Activated T-helper 9 cell treated with anti-CD3 and anti-CD28 coated beads, Interleukin-2, amount 50 U/mL, for 16 hours (primary cell): ENCODE results near the gene FUT9.

ENCODE experiments used
- DNase-seq: peaks from one replicate; pipeline ENCODE4 v3.0.0-alpha.2; 2020; ENCODE audit warnings: low read depth

Gene FUT9

DNA sequence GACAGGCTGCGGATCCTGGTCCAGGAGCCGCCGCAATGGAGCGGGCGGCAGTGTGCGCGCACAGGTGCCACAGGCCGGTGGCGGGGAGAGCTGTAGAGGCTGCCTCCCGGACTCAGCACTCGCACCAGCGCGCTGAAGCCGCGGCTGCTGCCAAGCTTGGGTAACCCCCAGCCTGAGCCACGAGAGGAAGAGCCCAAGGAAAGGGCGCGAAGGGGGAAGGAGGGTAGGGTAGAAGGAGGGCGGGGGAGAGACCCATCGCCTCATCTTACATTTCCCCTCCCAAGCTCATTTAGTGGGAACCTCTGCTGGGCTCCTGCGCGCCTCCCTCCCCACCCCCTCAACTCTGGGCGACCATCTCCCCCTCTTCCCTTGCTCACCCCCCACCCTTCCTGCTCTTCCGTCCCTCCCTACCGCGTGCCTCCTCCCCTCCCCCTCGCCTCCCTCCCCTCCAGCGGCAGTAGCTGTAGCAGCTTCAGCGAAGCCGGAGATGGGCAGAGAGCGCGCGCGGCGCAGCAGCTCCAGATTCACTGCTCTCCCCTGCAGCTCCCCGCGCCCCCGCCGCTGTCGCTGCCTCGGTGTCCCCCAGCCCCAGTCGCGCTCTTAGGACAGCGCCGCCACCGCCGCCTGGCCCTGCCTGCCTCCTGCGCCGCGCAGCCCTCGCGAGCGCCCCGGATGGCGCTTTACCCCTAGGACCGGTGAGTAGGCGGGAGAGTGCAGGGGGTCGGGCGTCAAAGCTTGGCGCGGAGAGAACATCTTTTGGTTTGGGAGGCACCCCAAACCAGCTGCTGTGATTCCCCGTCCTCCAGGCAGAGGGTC lies at the start of gene FUT9:
Gene FUT9, plus strand, starts transcription at position 457 of the 816 bp plus-strand sequence. CDS start 187,182 bp downstream, outside the sequence.
- no peak for DNase-seq

DNA sequence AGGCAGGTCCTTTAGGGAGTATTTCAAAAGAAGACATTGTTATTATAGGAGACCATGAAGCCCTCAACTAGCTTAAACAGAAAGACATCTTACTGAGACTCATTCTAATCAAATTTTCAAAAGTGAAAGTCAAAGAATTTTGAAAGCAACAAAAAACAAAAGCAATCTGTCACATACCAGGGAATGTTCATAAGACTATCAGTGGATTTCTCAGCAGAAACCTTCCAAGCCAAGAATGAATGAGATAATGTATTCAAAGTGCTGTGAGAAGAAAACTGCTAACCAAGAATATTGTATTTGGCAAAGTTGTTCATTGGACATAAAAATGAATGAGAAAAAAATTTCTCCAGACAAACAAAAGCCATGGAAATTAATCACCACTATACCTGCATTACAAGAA lies 48.2 kb upstream of the FUT9 start:
- DNase-seq = no peak

DNA sequence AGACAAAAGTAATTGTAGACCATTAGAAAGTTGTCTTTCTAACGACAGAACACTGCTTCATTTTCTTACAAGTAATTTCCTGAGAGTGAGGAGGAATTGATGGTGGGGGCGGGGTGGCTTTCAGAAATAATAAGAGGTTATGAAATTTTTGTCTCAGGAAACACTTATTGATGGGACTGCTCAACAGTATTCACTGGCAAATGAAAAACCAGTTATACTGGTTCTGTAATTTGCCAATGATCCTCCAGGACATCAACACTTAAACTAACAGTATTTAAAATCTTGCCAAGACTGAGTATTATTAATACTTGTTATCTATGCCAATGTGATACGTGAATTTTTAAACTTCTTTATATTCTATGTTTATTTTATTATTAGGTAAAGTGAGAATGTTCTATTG lies 41.8 kb upstream of the FUT9 start:
- no peak for DNase-seq

DNA sequence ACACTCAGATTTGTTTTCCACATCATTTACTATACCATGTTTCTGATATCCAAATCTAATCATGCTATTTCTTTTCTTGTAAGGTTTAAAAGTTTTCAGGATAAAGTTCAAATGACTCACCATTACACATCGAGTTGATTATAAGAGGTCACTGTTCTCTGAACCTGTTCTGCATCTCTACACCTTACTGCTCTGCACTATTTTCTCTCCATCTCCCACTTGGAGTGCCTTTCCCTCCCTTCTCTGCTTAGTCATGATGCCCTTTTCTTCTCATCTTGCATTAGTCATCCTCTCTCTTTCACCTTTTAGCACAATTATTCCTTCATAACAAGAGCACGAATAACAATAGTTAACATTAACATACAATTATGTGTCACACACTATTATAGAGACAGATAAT lies 37.5 kb upstream of the FUT9 start:
- DNase-seq = no peak

DNA sequence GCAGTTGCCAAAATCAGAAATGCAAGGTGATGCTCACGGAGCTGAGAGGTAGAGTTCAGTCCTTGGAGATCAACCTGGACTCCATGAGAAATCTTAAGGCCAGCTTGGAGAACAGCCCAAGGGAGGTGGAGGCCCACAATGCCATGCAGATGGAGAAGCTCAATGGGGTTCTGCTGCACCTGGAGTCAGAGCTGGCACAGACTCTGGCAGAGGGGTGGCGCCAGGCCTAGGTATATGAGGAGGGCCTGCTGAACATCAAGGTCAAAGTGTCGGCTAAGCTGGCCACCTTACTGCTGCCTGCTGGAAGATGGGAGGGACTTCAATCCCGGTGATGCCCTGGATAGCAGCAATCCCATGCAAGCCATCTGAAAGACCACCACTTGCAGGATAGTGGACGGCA lies 23.9 kb upstream of the FUT9 start:
- DNase-seq = no peak

DNA sequence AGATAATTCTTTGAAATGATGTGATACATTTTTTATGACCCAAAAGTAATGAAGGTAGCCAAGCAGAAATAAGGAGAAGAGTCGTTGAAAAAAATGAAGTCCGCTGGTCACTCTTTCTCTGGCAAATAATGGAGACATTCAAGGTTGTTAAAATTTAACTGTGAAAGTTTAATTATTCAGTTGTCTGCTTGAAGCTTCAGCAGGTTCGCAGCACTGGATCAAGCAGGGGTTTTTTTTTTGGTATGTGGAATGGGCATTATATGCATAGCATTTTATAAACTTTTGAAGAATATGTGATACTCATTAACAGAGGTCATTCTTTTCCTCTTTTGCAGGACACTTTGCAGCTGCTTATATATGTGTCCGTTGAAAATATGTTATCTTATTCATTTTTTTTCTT lies 21.6 kb upstream of the FUT9 start:
- DNase-seq = no peak

DNA sequence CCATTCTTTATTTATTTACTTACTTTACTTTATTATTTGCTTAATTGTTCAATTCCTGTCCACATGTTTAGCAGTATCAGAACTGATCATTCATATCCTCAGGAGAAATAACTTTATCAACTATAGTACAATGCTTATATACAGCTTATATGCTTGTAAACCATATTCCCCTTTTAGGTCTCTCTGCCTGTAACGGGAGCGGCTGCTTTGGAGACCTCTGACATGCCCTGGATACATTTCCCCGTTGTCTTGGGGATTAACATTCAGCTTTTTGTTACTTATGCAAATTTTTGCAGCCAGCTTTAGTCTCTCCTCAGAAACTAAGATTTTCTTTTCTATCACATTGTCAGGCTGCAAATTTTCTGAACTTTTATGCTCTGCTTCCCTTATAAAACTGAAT lies 17.6 kb upstream of the FUT9 start:
- no peak for DNase-seq

DNA sequence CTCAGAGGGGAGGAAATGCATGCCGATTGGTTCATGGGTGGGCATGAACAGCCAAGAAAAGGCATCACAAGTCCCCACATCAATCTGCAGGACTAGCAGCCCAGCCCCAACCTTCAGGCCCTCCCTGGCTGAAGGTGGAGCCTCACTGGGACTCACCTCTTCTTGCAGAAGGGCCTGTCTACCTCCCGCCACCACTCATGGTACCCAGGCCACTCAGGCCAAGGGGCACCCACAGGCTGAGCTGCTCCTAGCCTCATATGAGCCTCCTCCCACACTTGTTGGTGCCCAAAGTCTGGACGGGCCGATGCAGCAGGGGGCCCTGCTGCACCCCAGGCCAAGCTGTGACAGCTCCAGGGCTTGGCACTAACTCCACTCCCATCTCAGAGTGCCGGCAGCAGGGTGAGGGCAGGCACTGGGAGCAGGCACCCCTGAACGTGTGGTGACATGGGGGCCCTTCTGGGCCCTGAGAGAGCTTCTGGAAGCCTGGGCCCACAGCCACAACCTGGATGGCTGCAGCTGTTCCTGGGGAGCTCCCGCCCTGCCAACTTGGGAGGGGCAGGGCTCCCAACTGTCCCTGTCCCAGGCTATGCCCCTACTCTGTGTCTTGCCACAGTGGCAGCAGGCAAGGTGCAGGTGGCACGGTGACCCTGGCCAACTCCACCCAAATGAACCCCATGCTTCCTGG lies 13.7 kb upstream of the FUT9 start:
- DNase-seq = no peak

DNA sequence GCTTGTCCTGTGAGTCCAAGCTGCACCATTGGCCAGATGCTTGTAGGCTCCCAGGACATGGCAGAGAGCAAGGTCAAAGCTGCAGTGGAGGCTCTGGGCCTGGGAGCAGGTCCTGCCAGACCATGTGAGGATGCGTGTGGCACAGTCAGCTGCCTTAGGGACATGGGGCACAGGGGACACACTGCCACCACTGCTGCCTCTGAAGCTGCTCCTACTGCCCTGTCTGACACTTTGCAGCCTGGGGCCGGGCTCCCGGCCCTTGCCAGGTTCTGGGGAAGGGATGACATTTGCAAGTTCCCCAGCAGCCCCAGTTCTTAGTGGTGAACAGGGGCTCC lies 13.2 kb upstream of the FUT9 start:
- DNase-seq = no peak

DNA sequence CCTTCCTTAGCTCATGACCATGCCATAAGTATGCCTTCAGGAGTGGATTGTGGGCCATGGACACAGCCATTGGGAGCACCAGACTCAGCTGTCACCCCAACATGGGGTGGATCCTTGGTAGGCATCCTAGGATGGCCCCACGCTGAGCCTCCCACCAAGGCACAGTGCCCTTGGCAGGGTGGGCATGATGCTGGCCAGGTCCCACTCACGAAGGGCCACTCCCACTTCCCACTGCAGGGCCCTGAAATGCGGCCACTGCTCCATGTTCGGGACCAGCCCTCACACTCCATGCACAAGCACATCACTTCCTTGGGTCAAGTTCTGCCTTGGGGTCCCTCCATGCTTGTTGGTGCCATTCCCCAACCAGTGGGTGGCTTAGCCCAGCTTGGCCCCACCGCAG lies 12.9 kb upstream of the FUT9 start:
- DNase-seq = no peak

DNA sequence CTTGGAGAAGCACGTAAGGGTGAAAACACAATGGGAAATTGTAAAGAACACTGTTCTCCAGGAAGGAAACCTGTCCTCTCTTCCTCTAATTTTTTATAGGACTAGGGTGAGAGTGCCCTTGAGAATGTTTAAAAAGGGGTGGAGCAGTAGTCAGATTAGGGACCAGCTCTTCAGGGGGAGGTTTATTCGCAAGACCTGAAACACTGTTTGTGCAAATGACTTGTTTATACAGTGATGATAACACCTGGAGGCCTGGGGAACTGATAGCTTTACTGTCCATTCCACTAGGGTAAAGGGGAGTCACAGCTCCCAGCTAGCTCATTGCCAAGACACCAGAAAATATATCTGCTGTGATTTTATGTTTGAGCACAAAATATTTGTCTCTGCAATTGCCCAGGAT lies 8.1 kb upstream of the FUT9 start:
- no peak for DNase-seq

DNA sequence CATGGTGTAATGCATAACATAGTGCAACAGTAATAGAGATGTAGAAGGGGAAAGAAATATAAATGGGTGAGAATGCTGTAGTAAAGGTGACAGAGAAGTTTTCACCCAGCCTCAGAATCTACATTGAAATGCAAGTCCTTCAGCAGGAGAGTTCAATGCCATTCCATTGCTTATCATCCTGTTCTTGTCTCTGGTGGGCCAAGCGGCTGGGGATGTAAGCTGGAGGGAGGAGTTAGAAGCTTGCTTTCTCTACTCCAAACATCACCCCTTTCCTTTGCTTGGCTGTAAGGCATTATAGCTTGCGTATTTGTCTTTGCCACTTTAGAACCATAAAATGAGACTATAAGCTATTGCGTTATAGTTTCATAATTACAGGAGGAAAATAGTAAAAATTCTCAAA lies 2.2 kb upstream of the FUT9 start:
- no peak for DNase-seq

DNA sequence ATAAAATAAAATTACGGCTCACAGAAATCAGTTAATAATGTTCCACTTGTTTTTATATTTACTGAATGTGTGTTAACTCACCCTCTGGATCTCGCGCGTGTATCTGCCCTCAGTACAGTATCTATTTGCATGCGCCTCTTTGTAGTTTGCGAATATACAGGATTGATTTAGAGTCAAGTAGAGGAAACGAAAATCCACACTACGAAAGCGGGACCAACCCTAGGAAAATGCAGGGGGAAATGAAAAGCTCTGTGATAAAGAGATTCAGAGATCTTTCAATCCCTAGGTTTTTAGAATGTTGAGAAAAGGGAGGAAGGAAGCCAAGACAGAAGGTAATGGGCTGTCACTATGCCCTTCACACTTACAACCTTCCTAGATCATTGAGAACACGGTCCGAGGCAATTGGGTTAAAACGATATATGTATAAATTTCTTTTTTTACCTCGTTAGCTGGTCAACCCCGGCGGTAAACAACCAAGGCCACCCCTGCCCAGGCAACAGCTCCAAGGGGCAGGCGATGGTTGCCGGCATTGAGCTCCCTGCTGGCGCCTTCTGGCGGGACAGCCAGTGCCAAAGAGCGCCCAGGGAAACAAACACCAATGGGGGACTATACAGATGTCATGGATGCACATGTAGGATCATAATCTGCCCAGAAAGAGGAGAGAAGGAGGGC lies 792 bp upstream of the FUT9 start:
- no peak for DNase-seq

DNA sequence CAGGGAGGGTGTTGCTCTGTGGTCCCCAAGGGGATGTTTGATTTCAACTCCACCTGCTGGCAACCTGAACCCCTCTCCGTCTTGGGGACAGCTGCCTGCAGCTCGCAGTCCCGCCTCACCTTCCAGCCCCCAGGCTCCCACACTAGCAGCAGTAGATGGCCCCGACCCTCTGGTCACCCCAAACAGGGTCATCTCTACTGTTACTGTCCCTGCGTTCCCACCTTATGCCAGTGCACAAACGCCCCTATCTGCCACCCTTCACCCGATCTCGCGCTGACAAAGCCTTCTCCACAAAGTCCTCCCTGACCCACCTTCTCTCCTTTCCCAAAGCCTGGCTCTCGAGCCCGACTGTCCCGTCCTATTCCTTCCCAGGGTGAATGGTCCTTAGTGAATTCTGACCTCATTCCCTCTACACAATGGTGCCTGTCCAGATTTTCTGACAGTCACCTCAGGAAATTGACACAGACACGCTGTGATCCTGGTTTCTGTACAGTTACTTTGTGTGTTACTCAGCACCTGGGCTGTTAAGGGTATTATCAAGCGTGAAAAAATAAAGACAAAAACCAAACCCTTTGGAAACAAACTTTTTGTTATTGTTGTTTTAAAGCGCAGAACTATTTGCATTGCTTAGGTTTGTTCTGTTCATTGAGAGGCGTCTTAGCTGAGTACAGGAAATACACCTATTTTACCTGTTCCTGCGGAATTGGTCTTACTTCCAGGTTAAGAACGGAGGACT lies 728 bp downstream of the FUT9 start:
- DNase-seq = no peak

DNA sequence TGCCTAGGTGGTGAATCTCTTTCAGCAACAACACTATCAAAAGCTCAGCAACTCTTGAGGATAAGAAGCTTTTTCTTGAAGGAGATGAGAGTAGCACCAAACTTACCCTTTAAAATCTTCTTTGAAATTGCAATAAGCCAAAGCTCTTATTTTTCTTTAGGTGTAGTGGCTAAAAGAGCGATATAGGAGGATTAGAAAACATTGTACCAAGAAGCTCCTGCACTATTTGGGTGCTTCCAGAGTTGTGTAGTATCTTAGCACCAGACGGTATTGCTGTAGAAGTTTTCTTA lies 1.2 kb downstream of the FUT9 start:
- no peak for DNase-seq

DNA sequence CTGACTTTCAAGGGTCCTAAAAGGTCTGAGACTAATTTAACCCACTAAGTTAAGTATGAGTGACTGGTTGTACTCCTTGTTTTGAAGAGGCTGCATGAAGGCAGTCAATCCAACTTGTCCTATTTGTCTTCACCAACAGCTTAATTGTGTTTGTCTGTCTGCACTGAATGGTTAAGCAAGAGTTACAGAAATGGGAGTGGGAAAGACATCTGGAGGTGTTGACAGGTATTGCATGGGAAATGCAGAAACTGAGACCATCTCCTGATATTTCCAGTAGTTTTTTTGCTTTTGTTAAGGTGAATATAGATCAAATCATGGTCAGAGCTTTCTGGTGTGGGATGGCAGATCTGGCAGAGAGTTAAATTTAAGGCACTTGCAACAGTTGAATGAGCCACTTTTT lies 6.5 kb downstream of the FUT9 start:
- no peak for DNase-seq

DNA sequence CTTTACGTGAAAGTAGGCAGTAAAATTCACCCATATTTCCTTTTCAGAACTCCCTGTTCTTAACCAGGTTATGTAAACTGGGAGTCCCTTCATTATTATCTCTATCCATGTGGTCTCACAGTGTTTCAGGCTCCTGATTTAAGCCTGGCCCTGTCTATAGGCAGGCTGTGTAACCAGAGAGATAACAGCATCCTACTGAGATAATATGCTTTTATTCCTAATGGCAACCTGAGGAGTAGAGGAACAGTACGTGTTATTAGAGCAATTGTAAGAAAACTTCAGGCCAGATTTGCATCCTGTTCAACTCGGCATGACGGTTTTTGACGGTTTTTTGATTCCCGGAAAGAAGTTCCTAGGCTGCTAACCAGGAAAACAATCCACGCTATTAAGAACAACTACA lies 16.9 kb downstream of the FUT9 start:
- DNase-seq = no peak

DNA sequence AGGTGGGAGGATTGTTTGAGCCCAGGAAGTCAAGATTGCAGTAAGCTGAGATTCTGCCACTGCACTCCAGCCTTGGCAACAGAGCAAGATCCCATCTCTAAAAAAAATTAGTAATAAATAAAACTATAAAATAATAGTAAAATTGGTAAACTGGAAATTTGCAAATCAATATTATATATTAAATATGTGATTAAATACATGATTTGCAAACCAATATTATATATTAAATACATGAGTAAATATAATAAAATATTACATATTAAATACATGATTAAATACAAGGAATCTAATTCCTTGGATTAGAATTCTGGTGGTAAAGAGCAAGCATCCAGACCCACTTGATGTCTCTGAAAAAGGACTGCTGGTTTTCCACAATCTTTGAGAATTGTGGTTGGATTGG lies 35.8 kb downstream of the FUT9 start:
- no peak for DNase-seq

DNA sequence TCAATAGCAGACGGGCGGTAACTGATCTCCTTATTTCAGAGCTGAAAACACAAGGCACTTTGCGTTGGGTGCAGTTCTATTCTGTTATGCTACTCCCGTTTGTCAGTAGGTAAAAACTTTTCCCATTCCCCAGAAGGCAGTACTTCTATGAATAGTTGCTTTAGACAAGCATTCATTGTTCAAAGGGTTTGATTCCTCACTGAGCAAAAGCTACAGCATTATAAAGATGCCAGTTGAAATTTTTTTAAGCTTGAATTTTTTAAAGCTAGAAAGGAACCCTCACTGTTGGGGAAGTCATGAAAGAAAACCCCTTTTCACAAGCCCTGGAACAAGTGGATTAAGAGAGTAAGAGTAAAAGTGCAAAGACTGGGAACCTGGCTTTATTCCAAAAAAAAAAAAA lies 42.3 kb downstream of the FUT9 start:
- DNase-seq = no peak

DNA sequence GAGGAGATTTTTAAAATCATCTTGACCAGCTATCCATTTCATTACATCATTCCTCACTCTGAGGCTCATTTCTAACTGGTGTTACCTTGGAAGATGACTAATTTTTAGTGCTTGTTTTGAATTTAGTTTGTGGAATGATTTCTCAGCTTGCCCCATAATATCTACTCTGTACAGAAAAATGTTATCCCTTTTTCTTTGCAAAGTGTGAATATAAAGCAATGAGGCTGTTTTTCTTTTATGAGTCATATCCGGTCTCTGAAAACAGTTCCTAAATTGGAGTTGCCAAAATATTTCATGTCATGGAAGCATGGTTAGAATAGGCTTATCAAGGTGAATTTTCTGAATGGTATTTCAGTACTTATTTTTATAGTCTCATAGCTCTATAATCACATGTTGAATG lies 43.8 kb downstream of the FUT9 start:
- DNase-seq = no peak

DNA sequence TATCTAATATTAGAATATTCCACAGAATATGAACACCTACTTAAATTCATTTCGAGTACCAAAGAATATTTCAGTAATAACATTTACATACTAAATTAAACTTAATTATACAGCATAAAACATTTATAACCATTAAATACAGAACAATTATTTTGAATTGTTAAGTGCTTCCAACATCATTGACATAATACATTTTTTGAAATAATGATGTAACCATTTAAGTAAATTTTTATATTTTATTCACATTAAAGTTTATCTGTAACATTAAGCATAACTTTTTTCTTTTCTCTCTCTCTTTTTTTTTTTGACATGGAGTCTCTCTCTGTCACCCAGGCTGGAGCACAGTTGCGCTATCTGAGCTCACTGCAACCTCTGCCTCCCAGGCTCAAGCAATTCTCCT lies 44.5 kb downstream of the FUT9 start:
- no peak for DNase-seq

DNA sequence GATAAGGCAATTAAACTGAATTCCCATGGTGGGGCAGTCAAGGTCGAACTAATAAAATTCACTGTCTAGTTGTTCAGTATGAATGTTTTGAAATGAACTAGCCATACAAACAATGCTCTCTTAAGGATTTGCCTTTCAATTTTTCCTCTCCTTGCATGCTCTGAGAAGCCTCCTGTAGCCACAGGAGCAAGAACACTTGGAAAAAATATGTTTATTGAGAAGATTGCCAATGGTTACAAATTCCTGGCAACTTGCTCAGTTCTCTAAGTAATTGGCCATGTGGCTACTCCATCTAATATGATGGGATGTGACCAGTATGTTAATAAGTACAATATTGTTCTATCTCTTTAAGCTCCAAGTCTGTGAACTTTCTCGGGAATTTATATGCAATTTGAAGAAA lies 49.4 kb downstream of the FUT9 start:
- DNase-seq = no peak

DNA sequence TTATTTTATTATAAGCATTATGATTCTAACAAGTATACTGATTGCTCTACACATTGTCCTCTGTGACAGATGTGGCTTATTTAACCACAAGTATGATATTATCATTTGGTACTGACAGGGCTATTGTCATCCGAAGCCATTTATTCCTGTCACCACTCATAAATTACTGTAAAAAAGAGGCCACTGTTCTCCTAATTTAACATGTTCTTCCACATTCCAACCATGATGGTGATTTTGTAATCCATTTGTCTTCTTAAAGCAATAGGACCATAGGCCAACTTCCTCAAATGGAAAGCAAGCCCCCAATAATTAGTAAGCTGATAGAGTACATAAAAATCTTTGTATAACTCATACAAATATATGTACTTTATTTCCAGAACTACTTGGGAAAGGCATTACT lies 50.6 kb downstream of the FUT9 start:
- no peak for DNase-seq
